GM06990 (cell line): Measurements from ENCODE around the gene IL26.

Experiments
- DNase-seq: peaks from one replicate; pipeline ENCODE4 v3.0.0-alpha.2; 2011; ENCODE audit not compliant: insufficient read length; ENCODE audit errors: extremely low read depth
- H3K27me3 ChIP-seq: replicated peaks from 2 replicates; pipeline ENCODE4 v1.6.0; 2011; ENCODE audit warnings: low read length; ENCODE audit not compliant: control insufficient read depth, insufficient read depth
- H3K36me3 ChIP-seq: 2 replicates; pipeline ENCODE4 v1.5.1; 2011; ENCODE audit warnings: low read length; ENCODE audit not compliant: control insufficient read depth, insufficient read depth
- H3K4me3 ChIP-seq: replicated peaks from 2 replicates; pipeline ENCODE4 v1.5.1; 2011; ENCODE audit warnings: low read depth, mild to moderate bottlenecking, control low read depth, low read length
- TF ChIP-seq, protein P1 (sequence below): IDR thresholded peaks from 2 replicates; pipeline ENCODE4 v1.5.1; 2011; ENCODE audit warnings: low read length, control low read depth, mild to moderate bottlenecking, inconsistent platforms; ENCODE audit not compliant: insufficient read depth, poor library complexity, severe bottlenecking

IL26 gene

DNA sequence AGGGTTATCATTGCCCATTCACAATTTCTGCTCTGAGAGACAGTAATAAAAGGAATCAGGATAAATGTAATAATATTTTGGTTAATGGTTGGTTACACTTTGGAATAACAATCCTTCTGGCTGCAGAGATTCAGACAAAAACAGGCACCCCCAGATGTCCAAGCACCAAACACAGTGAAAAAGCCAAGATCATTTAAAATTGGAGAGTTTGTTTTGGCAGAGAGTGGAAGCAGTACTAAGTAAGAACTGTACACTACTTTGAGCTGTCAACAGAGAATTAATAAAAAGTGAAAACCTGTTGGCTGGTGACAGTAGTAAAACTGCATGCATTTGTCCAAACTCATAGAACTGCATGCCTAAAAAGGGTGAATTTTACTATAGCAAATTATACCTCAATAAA lies 43.4 kb upstream of the IL26 start:
- Histone ChIP-seq H3K4me3 (no peak overlapping the region), H3K27me3 (no peaks in the 10 kb centered on the region), H3K36me3 (no peaks in the 10 kb centered on the region)
- TF ChIP-seq, protein P1, sequence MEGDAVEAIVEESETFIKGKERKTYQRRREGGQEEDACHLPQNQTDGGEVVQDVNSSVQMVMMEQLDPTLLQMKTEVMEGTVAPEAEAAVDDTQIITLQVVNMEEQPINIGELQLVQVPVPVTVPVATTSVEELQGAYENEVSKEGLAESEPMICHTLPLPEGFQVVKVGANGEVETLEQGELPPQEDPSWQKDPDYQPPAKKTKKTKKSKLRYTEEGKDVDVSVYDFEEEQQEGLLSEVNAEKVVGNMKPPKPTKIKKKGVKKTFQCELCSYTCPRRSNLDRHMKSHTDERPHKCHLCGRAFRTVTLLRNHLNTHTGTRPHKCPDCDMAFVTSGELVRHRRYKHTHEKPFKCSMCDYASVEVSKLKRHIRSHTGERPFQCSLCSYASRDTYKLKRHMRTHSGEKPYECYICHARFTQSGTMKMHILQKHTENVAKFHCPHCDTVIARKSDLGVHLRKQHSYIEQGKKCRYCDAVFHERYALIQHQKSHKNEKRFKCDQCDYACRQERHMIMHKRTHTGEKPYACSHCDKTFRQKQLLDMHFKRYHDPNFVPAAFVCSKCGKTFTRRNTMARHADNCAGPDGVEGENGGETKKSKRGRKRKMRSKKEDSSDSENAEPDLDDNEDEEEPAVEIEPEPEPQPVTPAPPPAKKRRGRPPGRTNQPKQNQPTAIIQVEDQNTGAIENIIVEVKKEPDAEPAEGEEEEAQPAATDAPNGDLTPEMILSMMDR, result no peak
- no peak for DNase-seq

DNA sequence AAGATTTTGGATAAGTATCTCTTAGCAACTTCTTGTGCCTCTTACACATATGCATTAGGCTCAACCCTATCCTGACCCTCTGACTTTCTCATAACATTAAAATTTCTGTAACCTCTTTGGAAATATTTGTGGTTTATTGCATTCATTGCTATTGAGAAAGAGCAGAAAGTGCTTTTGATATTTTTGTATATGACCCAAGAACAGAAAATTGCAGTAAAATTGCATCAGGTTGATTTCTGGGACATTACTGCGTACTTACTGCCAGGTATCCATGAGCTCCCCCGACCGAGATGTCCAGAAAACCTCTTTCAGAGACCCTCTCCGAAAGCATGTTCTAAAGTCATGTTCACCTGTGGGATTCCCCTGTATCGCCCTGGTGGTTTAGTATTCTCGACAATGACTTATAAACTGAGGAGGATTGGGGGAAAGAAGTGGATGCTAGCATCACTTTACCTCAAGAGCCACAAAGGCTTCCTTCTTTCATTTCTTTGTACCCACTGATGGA lies 42.3 kb upstream of the IL26 start:
- no peak overlapping the region for H3K4me3 ChIP-seq
- TF ChIP-seq, protein P1, result no peak
- no peak for DNase-seq
- H3K36me3 ChIP-seq, result no peaks in the 10 kb centered on the region
- H3K27me3 ChIP-seq, result no peaks in the 10 kb centered on the region

DNA sequence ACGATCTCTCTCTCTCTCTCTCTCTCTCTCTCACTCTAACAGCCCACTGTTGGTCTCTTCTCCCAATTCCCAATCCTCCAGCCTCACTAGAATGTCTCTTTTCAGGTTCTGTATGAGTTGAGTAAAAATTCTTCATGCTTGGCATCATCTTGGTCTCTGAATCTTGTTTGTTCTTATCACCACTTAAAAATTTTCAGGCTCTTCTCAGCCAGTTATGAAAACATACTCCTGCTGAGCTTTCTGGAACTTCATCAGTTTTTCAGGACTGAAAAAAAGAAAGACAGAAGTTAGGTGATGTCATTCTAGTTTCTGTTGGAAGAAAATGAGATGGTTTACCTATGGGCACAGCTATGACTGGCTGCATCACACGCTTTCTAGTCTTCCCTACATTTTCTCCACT lies 39.2 kb upstream of the IL26 start:
- no peak overlapping the region for H3K4me3 ChIP-seq
- no peaks in the 10 kb centered on the region for H3K36me3 ChIP-seq
- H3K27me3 ChIP-seq, result no peaks in the 10 kb centered on the region
- DNase-seq, result no peak
- TF ChIP-seq, protein P1, result no peak

DNA sequence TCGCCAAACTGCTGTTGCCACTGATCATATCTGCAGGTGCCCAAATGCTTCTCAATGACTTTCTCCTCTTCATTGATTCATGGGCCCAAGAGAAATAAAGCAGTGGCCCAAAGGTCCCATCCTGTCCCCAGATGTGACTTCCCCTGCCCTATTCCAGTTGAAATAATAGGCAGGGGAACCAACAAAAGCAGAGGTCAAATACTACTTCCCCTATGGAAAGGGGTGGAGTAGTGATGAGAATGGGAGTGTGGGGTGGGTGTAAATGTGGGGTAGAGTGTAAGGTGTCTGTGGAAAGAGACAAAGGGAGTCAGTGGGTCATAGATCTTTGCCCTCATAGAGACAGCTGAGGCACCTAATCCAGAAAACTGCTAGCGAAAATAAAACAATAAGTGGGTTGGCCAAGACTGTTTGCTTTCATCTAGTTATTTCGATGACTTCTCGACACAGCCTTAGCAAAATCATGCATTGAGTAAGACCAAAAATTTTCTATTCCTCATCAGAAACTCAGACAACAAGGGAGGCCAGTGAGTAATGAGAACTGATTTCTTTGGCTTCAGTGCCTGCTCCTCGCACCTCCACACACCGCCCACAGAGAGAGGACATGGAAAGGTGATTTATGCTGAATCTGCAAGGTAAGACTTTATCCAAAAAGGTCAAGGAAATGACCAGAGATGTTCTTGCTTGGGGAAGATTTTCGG lies 38.7 kb upstream of the IL26 start:
- TF ChIP-seq, protein P1, result no peak
- no peak overlapping the region for H3K4me3 ChIP-seq
- no peaks in the 10 kb centered on the region for H3K36me3 ChIP-seq
- DNase-seq, result no peak
- no peaks in the 10 kb centered on the region for H3K27me3 ChIP-seq

DNA sequence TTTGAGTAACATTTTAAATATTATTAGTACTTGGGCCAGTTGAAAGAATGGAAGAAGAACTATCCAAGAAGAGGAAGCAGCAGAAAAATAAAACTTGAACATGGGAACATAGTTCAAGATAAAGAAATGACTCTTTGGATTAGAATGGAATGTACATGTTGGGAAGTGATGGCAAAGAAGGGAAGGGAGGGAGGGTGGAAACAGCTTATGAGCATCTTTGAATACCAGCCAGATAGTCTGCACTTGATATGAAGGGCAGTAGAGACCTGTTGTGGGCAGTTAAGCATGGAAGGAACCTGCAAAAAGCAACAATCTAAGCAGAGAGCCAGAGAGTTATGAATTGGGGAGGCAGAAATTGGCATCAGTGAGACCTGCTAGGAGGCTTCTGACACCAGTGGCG lies 37.8 kb upstream of the IL26 start:
- DNase-seq, result no peak
- TF ChIP-seq, protein P1, result no peak
- Histone ChIP-seq H3K36me3 (no peaks in the 10 kb centered on the region), H3K27me3 (no peaks in the 10 kb centered on the region), H3K4me3 (no peak overlapping the region)
